ENCODE measurements around the gene FOXF1.

- TF ChIP-seq CTCF (conservative IDR thresholded peaks at IDR 0.05 in 1 of 2, IDR thresholded peaks at IDR 0.05 in 1 of 2; ENCODE audit: low read depth in 1 of 2, low read length in 2 of 2) (no peak), EZH2 (IDR thresholded peaks at IDR 0.05; ENCODE audit: low read length, missing control alignments) (no peak)
Observed at GRCh38 chr16:86541560-86541959, 31.2 kb downstream of the FOXF1 start.
